HUES64 (cell line): Measurements from ENCODE around the gene PLEKHG5.
"Not testable (repeated sequence)": the region's sequence is repeated elsewhere in the genome, so short reads cannot be mapped to it uniquely, and the experiment has no call there.

Experiments
- H3K27ac ChIP-seq: 2 replicates; pipeline ENCODE4 v1.7.0; 2013; ENCODE audit warnings: low read depth, low read length, inconsistent platforms
- H3K27me3 ChIP-seq: 2 replicates; pipeline ENCODE4 v1.6.1; 2013; ENCODE audit warnings: mild to moderate bottlenecking, low read length; ENCODE audit not compliant: insufficient read depth
- H3K36me3 ChIP-seq: 2 replicates; pipeline ENCODE4 v1.6.1; 2013; ENCODE audit warnings: mild to moderate bottlenecking, low read length; ENCODE audit not compliant: insufficient read depth
- H3K4me1 ChIP-seq: 2 replicates; pipeline ENCODE4 v1.6.1; 2013; ENCODE audit warnings: mild to moderate bottlenecking, low read length, moderate library complexity; ENCODE audit not compliant: insufficient read depth
- H3K4me3 ChIP-seq: 2 replicates; pipeline ENCODE4 v1.5.1; 2013; ENCODE audit warnings: mild to moderate bottlenecking, low read length, moderate library complexity
- H3K9ac ChIP-seq: 2 replicates; pipeline ENCODE4 v1.6.1; 2013; ENCODE audit warnings: mild to moderate bottlenecking, low read depth, low read length
- H3K9me3 ChIP-seq: 2 replicates; pipeline ENCODE4 v1.6.1; 2013; ENCODE audit warnings: low read depth, low read length; ENCODE audit not compliant: insufficient read depth
- WGBS: fragments of 150-250, 120-280 bp; methylation state at CpG from one replicate; pipeline ENCODE4 v1.1.7; 2013; ENCODE audit warnings: missing lambda C conversion rate; 5-methylcytosine and 5-hydroxymethylcytosine counted together

PLEKHG5 gene

GRCh38 chr1:6438047-6438525, 53.4 kb downstream of the PLEKHG5 start:
- Histone ChIP-seq H3K27ac (no peak overlapping the region), H3K9ac (no peak overlapping the region), H3K4me3 (no peak overlapping the region), H3K9me3 (no peaks in the 10 kb centered on the region), H3K4me1 (no peaks in the 10 kb centered on the region), H3K27me3 (peaks cover 31% of the 10 kb centered on the region), H3K36me3 (no peaks in the 10 kb centered on the region)
- WGBS, result 27% methylated on average over 5 of the region's 5 CpGs

DNA sequence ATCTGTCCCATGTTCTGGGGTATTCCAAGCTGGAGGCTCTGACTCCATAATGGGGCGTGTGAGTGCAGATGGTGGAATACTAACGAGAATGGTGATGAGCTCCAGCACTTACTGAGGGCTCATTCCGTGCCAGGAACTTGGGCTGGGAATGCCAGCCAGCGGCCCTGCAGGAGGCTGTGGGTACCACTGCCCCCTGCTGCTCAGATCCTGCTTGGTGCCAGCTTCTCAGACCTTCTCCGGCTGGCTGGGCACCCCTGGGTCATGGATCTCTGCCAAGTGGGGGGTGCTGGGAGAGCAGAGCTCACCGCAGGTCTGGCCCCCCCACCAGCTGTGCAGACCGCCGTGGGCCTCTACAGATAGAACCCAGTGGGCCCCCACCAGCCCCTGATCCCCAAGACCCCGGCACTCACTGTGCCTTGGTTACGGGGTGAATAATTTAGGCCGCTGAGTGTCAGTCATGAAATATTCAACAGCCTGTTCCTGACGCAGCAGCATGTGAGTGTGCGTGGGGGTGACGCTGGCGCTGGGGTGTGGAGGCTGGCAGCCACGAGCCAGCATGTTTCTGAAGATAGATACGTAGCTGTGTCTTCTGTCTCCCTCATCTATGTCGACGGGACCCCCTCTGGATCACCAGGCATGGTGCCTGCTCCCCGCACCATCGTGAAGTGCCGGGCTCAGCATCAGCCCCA, 54.3 kb downstream of the PLEKHG5 start:
- not testable (repeated sequence) for H3K9ac ChIP-seq, H3K4me3 ChIP-seq, H3K4me1 ChIP-seq, H3K36me3 ChIP-seq, H3K27ac ChIP-seq, H3K9me3 ChIP-seq
- 84% methylated on average over 22 of the region's 22 CpGs for WGBS
- peaks cover 33% of the 10 kb centered on the region for H3K27me3 ChIP-seq

GRCh38 chr1:6436277-6436676, 55.2 kb downstream of the PLEKHG5 start:
- H3K9ac ChIP-seq, H3K9me3 ChIP-seq, H3K4me3 ChIP-seq, H3K4me1 ChIP-seq, H3K36me3 ChIP-seq, H3K27ac ChIP-seq: not testable (repeated sequence)
- WGBS, result 100% methylated on average over 3 of the region's 3 CpGs
- H3K27me3 ChIP-seq, result peaks cover 27% of the 10 kb centered on the region

DNA sequence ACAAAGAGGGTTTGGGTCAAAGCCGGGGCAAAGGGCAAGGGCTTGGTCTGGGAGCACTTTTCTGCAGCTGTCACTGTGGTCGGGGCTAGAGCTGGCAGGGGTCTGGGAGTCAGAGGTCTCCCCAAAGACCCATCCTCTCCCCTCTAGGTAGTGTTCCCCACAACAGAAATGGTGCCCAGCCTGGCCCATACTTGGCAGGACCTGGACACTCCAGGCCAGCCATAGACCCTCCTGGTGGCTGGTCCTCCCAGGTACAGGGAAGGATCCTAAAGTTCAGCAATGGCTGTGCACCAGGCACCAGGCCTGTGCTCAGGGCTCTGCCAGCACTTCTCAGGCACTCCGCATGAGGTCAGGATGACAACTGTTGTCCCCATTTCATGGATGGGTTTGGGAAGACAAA, 55.9 kb downstream of the PLEKHG5 start:
- H3K4me3 ChIP-seq, result no peak overlapping the region
- H3K9ac ChIP-seq, result no peak overlapping the region
- H3K4me1 ChIP-seq, result no peaks in the 10 kb centered on the region
- H3K27me3 ChIP-seq, result peaks cover 20% of the 10 kb centered on the region
- WGBS, result 84% methylated on average over 2 of the region's 3 CpGs
- H3K36me3 ChIP-seq, result no peaks in the 10 kb centered on the region
- H3K27ac ChIP-seq, result no peak overlapping the region
- H3K9me3 ChIP-seq, result no peaks in the 10 kb centered on the region

- H3K9me3 ChIP-seq, result no peaks in the 10 kb centered on the region
- no peak overlapping the region for H3K27ac ChIP-seq
- H3K9ac ChIP-seq, result no peak overlapping the region
- WGBS, result 95% methylated on average over 15 of the region's 15 CpGs
- H3K4me3 ChIP-seq, result no peak overlapping the region
- H3K27me3 ChIP-seq, result peaks cover 19% of the 10 kb centered on the region
- no peaks in the 10 kb centered on the region for H3K36me3 ChIP-seq
- H3K4me1 ChIP-seq, result no peaks in the 10 kb centered on the region; the same call in 1 of the 2 replicates
These were observed 56.3 kb downstream of the PLEKHG5 start for GRCh38 chr1:6435129-6435528.

DNA sequence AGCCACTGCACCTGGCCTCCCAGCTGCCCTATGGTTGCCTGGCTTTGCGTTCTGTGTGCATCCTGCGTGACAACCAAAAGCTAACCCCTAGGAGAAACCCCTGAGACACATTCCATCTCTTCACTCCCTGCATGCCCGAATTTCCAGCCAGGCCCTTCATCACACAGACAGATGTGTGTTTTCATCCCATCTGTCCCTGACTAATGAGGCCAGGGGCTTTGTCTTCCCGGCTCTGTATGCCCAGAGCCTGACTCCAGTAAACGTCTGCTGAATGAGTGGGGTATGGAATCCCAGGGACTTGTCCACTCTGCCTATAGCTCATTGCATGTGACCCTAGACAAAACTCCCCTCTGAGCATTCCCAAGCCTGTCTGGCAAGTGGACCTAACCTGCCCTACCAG, 57.3 kb downstream of the PLEKHG5 start:
- Histone ChIP-seq H3K9me3 (no peaks in the 10 kb centered on the region), H3K27me3 (peaks cover 10% of the 10 kb centered on the region), H3K36me3 (no peaks in the 10 kb centered on the region), H3K27ac (no peak overlapping the region), H3K4me1 (no peaks in the 10 kb centered on the region; the same call in 1 of the 2 replicates), H3K9ac (no peak overlapping the region), H3K4me3 (no peak overlapping the region)
- 93% methylated on average over 5 of the region's 5 CpGs for WGBS

GRCh38 chr1:6431645-6432579, 59.6 kb downstream of the PLEKHG5 start:
- 70% methylated on average over 11 of the region's 13 CpGs for WGBS
- H3K4me1 ChIP-seq, H3K36me3 ChIP-seq, H3K9ac ChIP-seq, H3K9me3 ChIP-seq, H3K27ac ChIP-seq, H3K4me3 ChIP-seq: not testable (repeated sequence)
- H3K27me3 ChIP-seq, result peaks cover 13% of the 10 kb centered on the region

DNA sequence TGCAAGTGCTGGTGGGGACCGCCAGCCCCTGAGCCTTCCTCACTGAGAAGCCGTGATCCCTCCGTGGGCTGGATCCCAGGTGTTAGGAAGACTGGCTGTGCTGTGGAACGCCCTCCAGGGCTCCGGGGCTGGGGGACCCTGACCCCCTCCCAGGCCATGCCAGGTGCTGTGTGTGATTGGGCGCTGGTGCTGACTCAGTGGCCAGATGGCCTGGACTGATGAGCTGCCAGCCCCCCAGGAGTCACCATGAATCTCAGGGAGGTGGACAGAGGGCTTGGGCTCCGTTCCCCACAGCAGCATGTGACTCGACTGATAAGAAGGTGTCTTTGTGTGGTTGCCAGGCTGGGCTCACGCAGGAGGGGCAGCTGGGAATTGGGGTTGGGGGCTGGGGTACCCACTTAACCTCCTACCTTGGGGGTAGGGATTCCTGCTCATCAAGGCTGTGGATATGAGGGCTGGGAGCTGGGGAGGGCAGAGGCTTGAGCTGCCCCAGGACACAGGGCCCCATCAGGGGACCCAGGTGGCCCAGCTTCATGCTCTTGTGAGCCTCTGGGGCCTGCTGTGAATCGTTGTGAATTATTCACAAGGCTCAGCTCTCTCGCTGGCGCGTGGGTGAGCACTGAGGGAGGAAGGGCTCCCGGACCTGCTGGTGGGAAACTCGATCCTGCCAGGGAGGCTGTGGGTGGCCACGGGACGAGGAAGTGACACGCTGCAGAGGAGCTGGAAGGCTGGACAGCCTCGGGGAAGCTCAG, 61.6 kb downstream of the PLEKHG5 start:
- not testable (repeated sequence) for H3K4me3 ChIP-seq, H3K9me3 ChIP-seq, H3K36me3 ChIP-seq, H3K27ac ChIP-seq, H3K4me1 ChIP-seq
- H3K9ac ChIP-seq, result 0 out of 2 replicates have a peak overlapping the region, but pooled peaks have one; percentile 2
- WGBS, result 67% methylated on average over 19 of the region's 19 CpGs
- peaks cover 34% of the 10 kb centered on the region for H3K27me3 ChIP-seq

- 75% methylated on average over 6 of the region's 6 CpGs for WGBS
- H3K9me3 ChIP-seq, H3K9ac ChIP-seq, H3K4me1 ChIP-seq, H3K27ac ChIP-seq, H3K36me3 ChIP-seq, H3K4me3 ChIP-seq: not testable (repeated sequence)
- peaks cover 48% of the 10 kb centered on the region for H3K27me3 ChIP-seq
These were observed 63.0 kb downstream of the PLEKHG5 start for GRCh38 chr1:6428453-6428852.

DNA sequence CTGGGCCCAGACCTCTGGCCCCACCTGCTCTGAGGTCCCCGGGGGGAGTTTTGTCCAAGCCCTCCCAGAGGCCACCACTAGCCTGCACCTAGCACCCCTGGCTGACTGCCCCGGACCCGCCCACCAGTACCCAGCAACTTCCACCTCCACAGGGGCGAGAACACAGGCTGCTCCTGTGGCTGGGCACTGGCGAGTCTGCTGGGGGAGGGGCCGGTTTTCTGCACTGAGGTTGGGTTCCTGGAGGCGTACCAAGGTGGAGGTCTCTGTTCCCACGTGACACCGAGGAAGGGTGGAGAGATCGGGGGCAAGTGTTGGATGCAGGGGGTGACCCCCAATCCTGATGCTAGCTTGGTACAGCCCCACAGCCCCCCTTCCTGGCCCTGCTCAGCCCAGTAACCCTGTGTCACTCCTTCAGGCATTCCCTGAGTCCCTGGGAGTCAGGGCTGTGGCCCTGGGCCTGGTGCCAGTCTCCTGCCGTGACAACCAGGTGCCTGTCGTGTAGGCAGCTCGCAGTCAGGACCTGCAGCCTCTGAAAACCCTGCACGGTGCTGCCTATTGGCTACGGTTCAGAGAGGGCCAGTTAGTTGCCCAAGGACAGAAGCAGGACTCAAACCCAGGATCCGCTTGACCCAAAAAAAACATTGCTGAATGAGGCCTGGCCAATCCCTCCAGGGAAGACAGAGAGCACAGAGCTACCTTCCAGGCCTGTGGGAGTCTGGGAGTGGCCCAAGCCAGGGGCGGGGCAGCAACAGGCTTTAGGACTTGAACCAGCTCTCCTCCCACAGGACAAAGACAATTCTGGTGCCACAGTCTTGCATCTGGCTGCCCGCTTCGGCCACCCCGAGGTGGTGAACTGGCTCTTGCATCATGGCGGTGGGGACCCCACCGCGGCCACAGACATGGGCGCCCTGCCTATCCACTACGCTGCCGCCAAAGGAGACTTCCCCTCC, 63.8 kb downstream of the PLEKHG5 start:
- no peak overlapping the region for H3K27ac ChIP-seq
- no peaks in the 10 kb centered on the region; the same call in 1 of the 2 replicates for H3K4me1 ChIP-seq
- no peaks in the 10 kb centered on the region for H3K9me3 ChIP-seq
- H3K4me3 ChIP-seq, result no peak overlapping the region
- H3K27me3 ChIP-seq, result peaks cover 55% of the 10 kb centered on the region
- H3K36me3 ChIP-seq, result no peaks in the 10 kb centered on the region
- 91% methylated on average over 26 of the region's 26 CpGs for WGBS
- H3K9ac ChIP-seq, result no peak overlapping the region
